ENCODE data around the gene ALLC. TPM values are rescaled to one million over a fixed set of nuclear protein-coding genes. Genes with fewer than 3 reads are reported as not detected.

The ALLC gene
- polyA plus RNA-seq, 1 experiment, result not detected

Small RNA genes within 50 kb of the gene (small RNA-seq; reads per million reads assigned to genes)
- not detected for gene TMSB4XP2 (ENCODE audit: insufficient read length, low read depth)

Other genes with a start within 250 kb of the ALLC start
- gene ADI1, start 138.7 kb upstream of the ALLC start, polyA plus RNA-seq (2011; rRNA removed), result 66.3 and 71.4 TPM in 2 replicates
- gene RNASEH1, start 99.9 kb upstream of the ALLC start, polyA plus RNA-seq (2011; rRNA removed), result 23.7 and 26.2 TPM in 2 replicates
- 1,954 and 2,256 TPM in 2 replicates for gene RPS7, start 82.9 kb upstream of the ALLC start, polyA plus RNA-seq (2011; rRNA removed)
- gene COLEC11, start 63.1 kb upstream of the ALLC start, polyA plus RNA-seq (2011; rRNA removed), result 0.68 and 0.73 TPM in 2 replicates
- gene DCDC2C, start 45.4 kb downstream of the ALLC start, polyA plus RNA-seq (2011; rRNA removed), result not detected in 2 replicates

Data from AG04450 (cell line).